Left lung (tissue), 10 donors: ENCODE data around the gene ADAM20. TPM values are rescaled to one million over a fixed set of nuclear protein-coding genes. Genes with fewer than 3 reads are reported as not detected.
"Not testable (repeated sequence)": the region's sequence is repeated elsewhere in the genome, so short reads cannot be mapped to it uniquely, and the experiment has no call there.

Experiments
- ATAC-seq: fragments of 200-7000 bp; cut with Tn5 transposase; one replicate; pipeline ENCODE4 v1.9.1; 2020; ENCODE audit warnings: moderate library complexity
- DNase-seq, 4 donors: peaks; one replicate each; pipeline ENCODE4 v3.0.0-alpha.2; 2013 to 2020
- H3K27ac ChIP-seq, 2 donors: fragments of 200-600 bp; sonication (generic) in 1 of 2; one replicate each; pipeline versions ENCODE4 v1.5.0 to v1.8.0; 2020 to 2021
- H3K27me3 ChIP-seq, 2 donors: fragments of 200-600 bp; sonication (generic) in 1 of 2; one replicate each; pipeline versions ENCODE4 v1.5.0 to v1.8.0; 2020 to 2021
- H3K36me3 ChIP-seq, 2 donors: fragments of 200-600 bp; sonication (generic) in 1 of 2; one replicate each; pipeline versions ENCODE4 v1.5.0 to v1.8.0; 2020 to 2021
- H3K4me1 ChIP-seq, 2 donors: fragments of 200-600 bp; one replicate each; pipeline ENCODE4 v1.8.0; 2021
- H3K4me3 ChIP-seq, 2 donors: fragments of 200-600 bp; sonication (generic) in 1 of 2; one replicate each; pipeline versions ENCODE4 v1.5.0 to v1.8.0; 2020 to 2021; ENCODE audit warnings: mild to moderate bottlenecking in 1 of 2
- H3K9me3 ChIP-seq, 2 donors: fragments of 200-600 bp; sonication (generic) in 1 of 2; one replicate each; pipeline versions ENCODE4 v1.5.0 to v1.8.0; 2020 to 2021
- intact Hi-C, 2 donors: fragments of 100-400 bp; cut with DNase I; formaldehyde crosslinking; loops; one replicate each; pipeline versions ENCODE4 v1.11.2 to v1.14.2; 2022
- polyA plus RNA-seq, 6 donors: library from polyadenylated mRNA; unstranded; fragments of 120-200 nt; gene quantifications; one replicate each; pipeline ENCODE4 v1.2.1, GENCODE V29; 2013; ENCODE audit not compliant: insufficient read length in 6 of 6
- total RNA-seq, 2 donors: library from RNA; stranded (reverse); fragmentation: NEBNext Ultra II Directional; extraction: Animal tissue kit (Norgen Biotek cat#: 25700); gene quantifications; one replicate each; pipeline ENCODE4 v1.2.1, GENCODE V29; 2021
- TF ChIP-seq, protein P1 (sequence below), 2 donors: fragments of 200-600 bp; sonication (generic) in 1 of 2; IDR thresholded peaks; one replicate each; pipeline versions ENCODE4 v1.5.0 to v1.8.0; 2021; ENCODE audit warnings: antibody characterized with exemption in 2 of 2
- donor health status: DM: no; HTN: yes; CAD: no.
- donor health status: DM: no; HTN: no; CAD: no.

The ADAM20 gene
- total and polyA plus RNA-seq, 8 donors, result 0.16 to 0.92 (median 0.31) TPM

DNA sequence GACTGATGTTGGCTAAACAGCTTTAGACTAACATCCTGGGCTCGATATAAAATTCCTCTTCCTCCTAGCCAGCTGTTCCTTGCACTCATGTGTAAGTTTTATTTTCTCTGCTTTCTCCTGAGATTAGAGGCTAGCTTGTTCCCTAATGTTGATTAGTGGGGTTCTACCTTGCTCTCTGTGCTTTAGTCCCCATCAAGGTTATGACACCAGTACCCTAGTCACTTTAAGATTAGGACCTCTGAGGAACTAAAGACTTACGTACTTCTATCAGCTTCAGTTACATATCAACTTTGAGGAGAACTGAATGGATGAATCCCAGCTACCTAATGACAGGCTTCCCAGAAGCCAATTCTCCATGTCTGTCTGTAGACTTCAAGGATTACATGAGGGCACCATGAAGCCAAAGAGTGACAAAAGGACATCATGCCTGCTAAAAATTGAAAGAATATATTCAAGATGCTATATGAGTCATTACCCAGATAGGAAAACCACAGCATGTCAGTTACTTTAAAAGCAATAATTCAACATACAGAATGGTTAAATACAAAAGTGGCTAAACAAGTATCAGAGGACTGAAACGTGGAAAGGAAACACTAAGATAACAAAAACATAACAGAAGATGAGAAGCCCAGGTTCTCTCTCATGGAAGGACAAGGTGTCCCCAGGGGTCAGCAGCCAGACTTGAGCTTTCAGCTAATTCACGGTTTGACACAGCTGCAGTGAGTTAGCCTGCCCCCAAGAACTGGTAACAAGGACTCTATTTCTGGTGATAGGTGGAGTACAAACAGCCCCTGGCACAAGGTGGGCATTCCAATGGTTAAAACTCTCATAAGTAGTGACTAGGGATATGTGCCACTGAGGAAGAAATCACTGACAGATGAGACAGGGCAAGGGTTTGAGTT, 20.4 kb downstream of the ADAM20 start:
- DNase-seq (no peak), ATAC-seq (no peak)
- no peaks in the 10 kb centered on the region for H3K27me3 ChIP-seq
- no peaks in the 10 kb centered on the region for H3K4me1 ChIP-seq
- H3K4me3 ChIP-seq, result no peak overlapping the region
- peaks cover 0 to 10% of the 10 kb centered on the region in 2 donors for H3K9me3 ChIP-seq
- H3K36me3 ChIP-seq, result no peaks in the 10 kb centered on the region
- no peak overlapping the region for H3K27ac ChIP-seq
- TF ChIP-seq, protein P1, sequence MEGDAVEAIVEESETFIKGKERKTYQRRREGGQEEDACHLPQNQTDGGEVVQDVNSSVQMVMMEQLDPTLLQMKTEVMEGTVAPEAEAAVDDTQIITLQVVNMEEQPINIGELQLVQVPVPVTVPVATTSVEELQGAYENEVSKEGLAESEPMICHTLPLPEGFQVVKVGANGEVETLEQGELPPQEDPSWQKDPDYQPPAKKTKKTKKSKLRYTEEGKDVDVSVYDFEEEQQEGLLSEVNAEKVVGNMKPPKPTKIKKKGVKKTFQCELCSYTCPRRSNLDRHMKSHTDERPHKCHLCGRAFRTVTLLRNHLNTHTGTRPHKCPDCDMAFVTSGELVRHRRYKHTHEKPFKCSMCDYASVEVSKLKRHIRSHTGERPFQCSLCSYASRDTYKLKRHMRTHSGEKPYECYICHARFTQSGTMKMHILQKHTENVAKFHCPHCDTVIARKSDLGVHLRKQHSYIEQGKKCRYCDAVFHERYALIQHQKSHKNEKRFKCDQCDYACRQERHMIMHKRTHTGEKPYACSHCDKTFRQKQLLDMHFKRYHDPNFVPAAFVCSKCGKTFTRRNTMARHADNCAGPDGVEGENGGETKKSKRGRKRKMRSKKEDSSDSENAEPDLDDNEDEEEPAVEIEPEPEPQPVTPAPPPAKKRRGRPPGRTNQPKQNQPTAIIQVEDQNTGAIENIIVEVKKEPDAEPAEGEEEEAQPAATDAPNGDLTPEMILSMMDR (IDR thresholded peaks at IDR 0.05), result no peak
- intact Hi-C loops, result no loop called here

DNA sequence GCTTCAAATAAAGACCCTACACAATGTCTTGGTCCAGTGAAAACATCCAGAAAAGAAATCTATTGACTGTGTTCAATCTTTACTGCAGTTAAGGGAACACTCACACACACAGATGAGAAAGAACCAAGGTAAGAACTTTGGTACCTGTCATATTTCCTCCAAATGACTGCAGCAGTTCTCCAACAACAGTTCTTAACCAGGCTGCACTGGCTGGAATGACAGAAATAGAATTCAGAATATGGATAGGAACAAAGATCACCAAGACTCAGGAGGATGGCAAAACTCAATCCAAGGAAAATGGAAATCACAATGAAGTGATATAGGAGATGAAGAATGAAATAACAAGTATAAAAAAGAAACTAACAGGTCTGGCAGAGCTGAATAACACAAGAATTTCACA, 36.6 kb downstream of the ADAM20 start:
- Histone ChIP-seq H3K4me3 (no peak overlapping the region), H3K4me1 (no peaks in the 10 kb centered on the region), H3K9me3 (peaks cover 0 to 24% of the 10 kb centered on the region in 2 donors), H3K36me3 (peaks cover 0 to 7% of the 10 kb centered on the region in 2 donors), H3K27me3 (no peaks in the 10 kb centered on the region), H3K27ac (no peak overlapping the region)
- intact Hi-C loops, result no loop called here
- no peak for DNase-seq
- no peak for ATAC-seq
- TF ChIP-seq, protein P1 (IDR thresholded peaks at IDR 0.05), result no peak

DNA sequence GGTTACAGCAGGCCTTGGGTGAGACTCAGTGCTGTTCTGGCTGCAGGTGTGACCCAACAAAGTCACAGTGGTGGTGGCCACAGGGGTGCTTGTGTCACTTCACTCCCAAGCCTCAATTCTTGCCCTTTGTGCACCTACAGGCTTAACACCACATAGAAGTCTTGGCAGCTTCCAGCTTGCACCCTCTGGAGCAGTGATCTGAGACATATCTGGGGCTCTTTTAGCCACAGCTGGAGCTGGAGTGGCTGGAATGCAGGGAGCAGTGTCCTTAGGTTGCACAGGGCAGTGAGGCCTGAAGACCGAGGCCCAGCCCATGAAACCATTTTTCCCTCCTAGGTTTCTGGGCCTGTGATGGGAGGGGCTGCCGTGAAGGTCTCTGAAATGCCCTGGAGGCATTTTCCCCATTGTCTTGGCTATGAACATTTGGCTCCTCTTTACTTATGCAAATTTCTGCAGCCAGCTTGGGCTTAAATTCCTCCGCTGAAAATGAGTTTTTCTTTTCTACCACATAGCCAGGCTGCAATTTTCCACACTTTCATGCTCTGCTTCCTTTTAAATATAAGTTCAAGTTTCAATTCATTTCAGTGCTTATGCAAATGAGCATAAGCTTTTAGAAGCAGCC, 45.1 kb downstream of the ADAM20 start:
- DNase-seq (no peak), ATAC-seq (no peak)
- Histone ChIP-seq H3K36me3 (peaks cover 0 to 20% of the 10 kb centered on the region in 2 donors), H3K27me3 (no peaks in the 10 kb centered on the region), H3K4me3 (no peak overlapping the region), H3K9me3 (peaks cover 0 to 46% of the 10 kb centered on the region in 2 donors), H3K27ac (no peak overlapping the region), H3K4me1 (no peaks in the 10 kb centered on the region)
- TF ChIP-seq, protein P1 (IDR thresholded peaks at IDR 0.05), result no peak
- intact Hi-C loops, result no loop called here

DNA sequence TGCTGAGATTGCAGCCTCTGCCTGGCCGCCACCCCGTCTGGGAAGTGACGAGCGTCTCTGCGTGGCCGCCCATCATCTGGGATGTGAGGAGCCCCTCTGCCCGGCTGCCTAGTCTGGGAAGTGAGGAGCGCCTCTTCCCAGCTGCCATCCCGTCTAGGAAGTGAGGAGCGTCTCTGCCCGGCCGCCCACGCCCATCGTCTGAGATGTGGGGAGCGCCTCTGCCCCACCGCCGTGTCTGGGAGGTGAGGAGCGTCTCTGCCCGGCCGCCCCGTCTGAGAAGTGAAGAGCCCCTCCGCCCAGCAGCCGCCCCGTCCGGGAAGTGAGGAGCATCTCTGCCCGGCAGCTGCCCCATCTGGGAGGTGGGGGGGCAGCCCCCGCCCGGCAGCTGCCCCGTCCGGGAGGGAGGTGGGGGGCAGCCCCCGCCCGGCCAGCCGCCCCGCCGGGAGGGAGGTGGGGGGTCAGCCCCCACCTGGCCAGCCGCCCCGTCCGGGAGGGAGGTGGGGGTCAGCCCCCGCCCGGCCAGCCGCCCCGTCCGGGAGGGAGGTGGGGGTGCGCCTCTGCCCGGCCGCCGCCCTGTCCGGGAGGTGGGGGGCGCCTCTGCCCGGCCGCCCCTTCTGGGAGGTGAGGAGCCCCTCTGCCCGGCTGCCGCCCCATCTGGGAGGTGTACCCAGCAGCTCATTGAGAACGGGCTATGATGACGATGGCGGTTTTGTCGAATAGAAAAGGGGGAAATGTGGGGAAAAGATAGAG, 57.3 kb downstream of the ADAM20 start:
- H3K27me3 ChIP-seq, intact Hi-C loops, H3K4me3 ChIP-seq, H3K4me1 ChIP-seq, H3K27ac ChIP-seq, ATAC-seq, H3K9me3 ChIP-seq, H3K36me3 ChIP-seq: not testable (repeated sequence)
- DNase-seq, result peak in 1 of 4 donors; percentile 71

DNA sequence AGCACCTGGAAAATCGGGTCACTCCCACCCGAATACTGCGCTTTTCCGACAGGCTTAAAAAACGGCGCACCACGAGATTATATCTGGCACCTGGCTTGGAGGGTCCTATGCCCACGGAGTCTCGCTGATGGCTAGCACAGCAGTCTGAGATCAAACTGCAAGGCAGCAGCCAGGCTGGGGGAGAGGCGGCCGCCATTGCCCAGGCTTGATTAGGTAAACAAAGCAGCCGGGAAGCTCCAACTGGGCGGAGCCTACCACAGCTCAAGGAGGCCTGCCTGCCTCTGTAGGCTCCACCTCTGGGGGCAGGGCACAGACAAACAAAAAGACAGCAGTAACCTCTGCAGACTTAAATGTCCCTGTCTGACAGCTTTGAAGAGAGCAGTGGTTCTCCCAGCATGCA, 59.3 kb downstream of the ADAM20 start:
- intact Hi-C loops, H3K9me3 ChIP-seq, H3K27ac ChIP-seq, H3K36me3 ChIP-seq, ATAC-seq, DNase-seq, H3K4me3 ChIP-seq, H3K27me3 ChIP-seq, H3K4me1 ChIP-seq: not testable (repeated sequence)

DNA sequence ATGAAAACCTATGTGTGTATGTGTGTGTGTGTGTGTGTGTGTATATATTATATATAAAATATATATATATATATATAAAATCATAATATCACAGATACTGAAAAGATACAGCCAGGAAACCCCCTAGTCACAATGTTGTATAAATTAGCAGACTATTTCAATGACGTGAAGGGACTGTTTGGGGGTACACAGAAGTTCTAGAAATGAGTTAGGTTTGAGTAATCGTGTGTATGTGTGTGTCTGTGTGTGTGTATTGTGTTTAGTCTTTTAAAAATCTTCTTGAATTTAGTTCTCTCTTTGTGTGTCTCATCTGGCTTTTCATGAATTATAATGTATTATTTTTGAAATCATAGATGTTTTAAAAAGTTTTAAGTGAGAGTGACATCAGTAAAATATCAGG, 61.0 kb downstream of the ADAM20 start:
- intact Hi-C loops, result no loop called here
- Histone ChIP-seq H3K9me3 (peaks cover 0 to 5% of the 10 kb centered on the region in 2 donors), H3K4me1 (no peaks in the 10 kb centered on the region), H3K4me3 (no peak overlapping the region), H3K27ac (no peak overlapping the region), H3K36me3 (no peaks in the 10 kb centered on the region), H3K27me3 (no peaks in the 10 kb centered on the region)
- TF ChIP-seq, protein P1 (IDR thresholded peaks at IDR 0.05), result no peak
- DNase-seq (no peak), ATAC-seq (no peak)
